PC-3 (cell line): ENCODE data around the gene PTPN1. TPM values are rescaled to one million over a fixed set of nuclear protein-coding genes. Genes with fewer than 3 reads are reported as not detected.

Experiments
- ATAC-seq: fragments of 200-7000 bp; cut with Tn5 transposase; 2 replicates; pipeline ENCODE4 v1.9.1; 2020; ENCODE audit warnings: mild to moderate bottlenecking, moderate library complexity
- BruUV-seq: library from RNA; stranded (reverse); fragments of 400-500 nt; replicated peaks from 2 replicates; lab custom pipeline; 2021; lab: Mats Ljungman, UMichigan
- CTCF ChIA-PET: fragments of 300-600 bp; sonication (Branson Sonifier 250); formaldehyde crosslinking; loops from one replicate; lab custom pipeline; 2022; ENCODE audit warnings: antibody characterized with exemption; lab: Charles Lee
- POLR2A ChIA-PET: fragments of 300-600 bp; sonication (Branson Sonifier 250); formaldehyde crosslinking; loops from one replicate; lab custom pipeline; 2022; ENCODE audit warnings: antibody characterized with exemption; ENCODE audit not compliant: unreplicated experiment; lab: Charles Lee
- DNase-seq: peaks from one replicate; pipeline ENCODE4 v3.0.0-alpha.2; 2015
- H2AFZ ChIP-seq: fragments of 300-600 bp; sonication (generic); 2 replicates; pipeline ENCODE4 v1.6.0; 2016; ENCODE audit warnings: antibody characterized with exemption, low read length
- H3F3A ChIP-seq: fragments of 300-600 bp; sonication (generic); one replicate; pipeline ENCODE4 v1.6.0; 2017; ENCODE audit warnings: antibody characterized with exemption, low read length, control low read depth, mild to moderate bottlenecking; ENCODE audit not compliant: unreplicated experiment
- H3K27ac ChIP-seq: fragments of 300-600 bp; sonication (generic); 2 replicates; pipeline ENCODE4 v1.5.1; 2016; ENCODE audit warnings: mild to moderate bottlenecking, low read length
- H3K27me3 ChIP-seq: fragments of 300-600 bp; sonication (generic); 2 replicates; pipeline ENCODE4 v1.6.1; 2016; ENCODE audit warnings: low read length, mixed read lengths
- H3K36me3 ChIP-seq: fragments of 300-600 bp; sonication (generic); 2 replicates; pipeline ENCODE4 v1.6.1; 2016; ENCODE audit warnings: low read depth, mixed run types, low read length, mixed read lengths
- H3K4me1 ChIP-seq: fragments of 300-600 bp; sonication (generic); 2 replicates; pipeline ENCODE4 v1.5.1; 2016; ENCODE audit warnings: low read length; ENCODE audit not compliant: insufficient read depth
- H3K4me2 ChIP-seq: fragments of 300-600 bp; sonication (generic); 2 replicates; pipeline ENCODE4 v1.6.0; 2016; ENCODE audit warnings: low read length
- H3K4me3 ChIP-seq: fragments of 300-600 bp; sonication (generic); 2 replicates; pipeline ENCODE4 v1.5.1; 2016; ENCODE audit warnings: mild to moderate bottlenecking, low read length, mixed read lengths
- H3K79me2 ChIP-seq: fragments of 300-600 bp; sonication (generic); 2 replicates; pipeline ENCODE4 v1.6.1; 2017; ENCODE audit warnings: low read length, mixed read lengths
- H3K9ac ChIP-seq: fragments of 300-600 bp; sonication (generic); 2 replicates; pipeline ENCODE4 v1.6.0; 2016; ENCODE audit warnings: mild to moderate bottlenecking, low read length
- H3K9me2 ChIP-seq: fragments of 300-600 bp; sonication (generic); replicated peaks from 2 replicates; pipeline ENCODE4 v1.6.1; 2016; ENCODE audit warnings: mixed run types, low read length, mixed read lengths
- H3K9me3 ChIP-seq: fragments of 300-600 bp; sonication (generic); 2 replicates; pipeline ENCODE4 v1.6.1; 2016; ENCODE audit warnings: low read length, mixed read lengths
- H4K20me1 ChIP-seq: fragments of 300-600 bp; sonication (generic); 2 replicates; pipeline ENCODE4 v1.6.1; 2016; ENCODE audit warnings: low read length, mixed read lengths
- EZH2 ChIP-seq: fragments of 300-600 bp; sonication (generic); IDR thresholded peaks from one replicate; pipeline ENCODE4 v1.6.1; 2017; ENCODE audit warnings: antibody characterized with exemption, mild to moderate bottlenecking, low read length; ENCODE audit not compliant: unreplicated experiment
- EZH2phosphoT487 ChIP-seq: fragments of 300-600 bp; sonication (generic); IDR thresholded peaks from 2 replicates; pipeline ENCODE4 v1.6.1; 2018; ENCODE audit warnings: mild to moderate bottlenecking, antibody characterized with exemption, low read length, borderline replicate concordance
- intact Hi-C: fragments of 100-400 bp; cut with micrococcal nuclease; formaldehyde crosslinking; loops from 2 replicates; pipeline ENCODE4 v1.9.0; 2023
- total RNA-seq: library from RNA; depleted of rRNA; stranded (reverse); fragments of >200 nt; gene quantifications from 2 replicates; pipeline ENCODE4 v1.2.3, GENCODE V29; 2014
- TF ChIP-seq, protein P1 (sequence below): fragments of 300-600 bp; sonication (generic); conservative IDR thresholded peaks from 2 replicates; pipeline ENCODE4 v1.5.1; 2017; ENCODE audit warnings: antibody characterized with exemption, low read depth, mild to moderate bottlenecking, low read length

Gene PTPN1
- total RNA-seq, 1 experiment from 2014 or later, result 47.7 TPM

DNA sequence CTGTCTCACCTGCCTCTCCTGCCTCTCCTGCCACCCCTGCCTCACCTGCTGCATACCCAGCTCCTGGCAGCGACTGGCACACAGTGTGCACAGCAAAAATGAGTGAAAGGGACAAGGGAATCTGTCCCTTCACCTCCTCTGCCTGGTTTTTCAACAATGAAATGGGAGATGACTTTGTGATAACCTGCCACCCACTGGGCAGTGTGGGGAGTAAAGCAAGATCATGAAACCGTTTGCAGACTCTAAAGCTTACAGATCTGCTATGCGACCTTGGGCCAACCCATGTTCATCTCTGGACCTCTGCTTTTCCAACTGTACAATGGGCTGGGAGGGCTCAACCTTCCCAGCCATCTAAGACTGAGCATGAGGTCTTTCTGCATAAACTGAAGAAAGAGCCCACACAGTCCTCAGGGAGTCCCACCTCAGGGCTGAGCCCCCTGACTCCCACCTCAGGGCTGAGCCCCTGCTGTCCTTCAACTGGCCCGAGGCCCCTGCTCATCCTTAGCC lies 100.1 kb downstream of the PTPN1 start:
- no peaks in the 10 kb centered on the region for H3K36me3 ChIP-seq
- no peaks in the 10 kb centered on the region for H3K4me1 ChIP-seq
- intact Hi-C loops, result no loop called here
- H3K9me3 ChIP-seq, result no peaks in the 10 kb centered on the region
- H2AFZ ChIP-seq, result no peak overlapping the region
- DNase-seq, result peak; percentile 48
- no peaks in the 10 kb centered on the region for H3K9me2 ChIP-seq
- H3K4me3 ChIP-seq, result no peak overlapping the region
- no TSS peak for BruUV-seq
- no peaks in the 10 kb centered on the region for H3K79me2 ChIP-seq
- H3K27me3 ChIP-seq, result no peaks in the 10 kb centered on the region
- no peaks in the 10 kb centered on the region for H3F3A ChIP-seq
- no peaks in the 10 kb centered on the region for H4K20me1 ChIP-seq
- H3K27ac ChIP-seq, result no peak overlapping the region
- TF ChIP-seq EZH2phosphoT487 (no peak), EZH2 (no peak)
- TF ChIP-seq, protein P1, sequence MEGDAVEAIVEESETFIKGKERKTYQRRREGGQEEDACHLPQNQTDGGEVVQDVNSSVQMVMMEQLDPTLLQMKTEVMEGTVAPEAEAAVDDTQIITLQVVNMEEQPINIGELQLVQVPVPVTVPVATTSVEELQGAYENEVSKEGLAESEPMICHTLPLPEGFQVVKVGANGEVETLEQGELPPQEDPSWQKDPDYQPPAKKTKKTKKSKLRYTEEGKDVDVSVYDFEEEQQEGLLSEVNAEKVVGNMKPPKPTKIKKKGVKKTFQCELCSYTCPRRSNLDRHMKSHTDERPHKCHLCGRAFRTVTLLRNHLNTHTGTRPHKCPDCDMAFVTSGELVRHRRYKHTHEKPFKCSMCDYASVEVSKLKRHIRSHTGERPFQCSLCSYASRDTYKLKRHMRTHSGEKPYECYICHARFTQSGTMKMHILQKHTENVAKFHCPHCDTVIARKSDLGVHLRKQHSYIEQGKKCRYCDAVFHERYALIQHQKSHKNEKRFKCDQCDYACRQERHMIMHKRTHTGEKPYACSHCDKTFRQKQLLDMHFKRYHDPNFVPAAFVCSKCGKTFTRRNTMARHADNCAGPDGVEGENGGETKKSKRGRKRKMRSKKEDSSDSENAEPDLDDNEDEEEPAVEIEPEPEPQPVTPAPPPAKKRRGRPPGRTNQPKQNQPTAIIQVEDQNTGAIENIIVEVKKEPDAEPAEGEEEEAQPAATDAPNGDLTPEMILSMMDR, result peak; percentile 46
- ChIA-PET POLR2A (no interaction called here), CTCF (interaction anchor here (0.6 to 1.1 kb wide), 3 partner anchors 11 to 139 kb away, joined by 3 to 6 read pairs (median 5); no protein-coding TSS in a partner anchor)
- H3K9ac ChIP-seq, result no peak overlapping the region
- peak; percentile 78; the same call in 1 of the 2 replicates for ATAC-seq
- no peak overlapping the region for H3K4me2 ChIP-seq

GRCh38 chr20:50611128-50611810 lies 101.1 kb downstream of the PTPN1 start:
- no peak overlapping the region for H3K27ac ChIP-seq
- H3K4me1 ChIP-seq, result no peaks in the 10 kb centered on the region
- H3K9ac ChIP-seq, result no peak overlapping the region
- no peaks in the 10 kb centered on the region for H3K27me3 ChIP-seq
- no peaks in the 10 kb centered on the region for H3K36me3 ChIP-seq
- no TSS peak for BruUV-seq
- no peak overlapping the region for H2AFZ ChIP-seq
- CTCF ChIA-PET, result interaction anchor here (0.9 to 1.1 kb wide), 2 partner anchors 14 to 138 kb away, joined by 5 to 6 read pairs; no protein-coding TSS in a partner anchor
- no peaks in the 10 kb centered on the region for H3K9me3 ChIP-seq
- POLR2A ChIA-PET, result no interaction called here
- TF ChIP-seq EZH2phosphoT487, result no peak
- TF ChIP-seq EZH2, result no peak
- TF ChIP-seq, protein P1, result no peak
- no peak overlapping the region for H3K4me3 ChIP-seq
- intact Hi-C loops, result no loop called here
- H3K9me2 ChIP-seq, result no peaks in the 10 kb centered on the region
- H3K4me2 ChIP-seq, result no peak overlapping the region
- no peaks in the 10 kb centered on the region for H3F3A ChIP-seq
- no peak for DNase-seq
- ATAC-seq, result no peak
- no peaks in the 10 kb centered on the region for H4K20me1 ChIP-seq
- no peaks in the 10 kb centered on the region for H3K79me2 ChIP-seq
